ENCODE data around the gene IDI2.

The IDI2 gene

DNA sequence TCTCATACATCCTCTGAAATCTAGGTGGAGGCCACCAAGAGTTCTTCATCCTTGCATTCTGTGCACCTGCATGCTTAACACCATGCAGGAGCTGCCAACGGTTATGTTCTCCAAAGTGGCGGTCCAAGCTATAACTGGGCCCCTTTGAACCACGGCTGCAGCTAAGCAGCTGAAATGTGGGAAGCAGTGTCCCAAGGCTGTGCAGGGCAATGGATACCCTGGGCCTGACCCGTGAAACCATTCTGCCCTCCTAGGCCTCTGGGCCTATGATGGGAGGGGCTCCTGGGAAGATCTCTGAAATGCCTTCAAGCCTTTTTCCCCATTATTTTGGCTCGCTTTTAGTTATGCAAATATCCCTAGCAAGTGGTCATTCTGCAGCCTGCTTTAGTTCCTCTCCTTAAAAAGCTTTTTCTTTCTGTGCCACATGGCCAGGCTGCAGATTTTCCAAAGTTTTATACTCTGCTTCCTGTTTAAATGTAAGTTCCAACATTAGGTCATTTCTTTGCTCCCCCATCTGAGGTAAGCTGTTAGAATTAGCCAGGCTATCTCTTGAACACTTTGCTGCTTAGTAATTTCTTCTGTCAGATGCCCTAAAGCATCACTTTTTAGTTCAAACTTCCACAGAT, 45.1 kb downstream of the IDI2 start:
- no peak for DNase-seq (ENCODE audit: low spot score)

DNA sequence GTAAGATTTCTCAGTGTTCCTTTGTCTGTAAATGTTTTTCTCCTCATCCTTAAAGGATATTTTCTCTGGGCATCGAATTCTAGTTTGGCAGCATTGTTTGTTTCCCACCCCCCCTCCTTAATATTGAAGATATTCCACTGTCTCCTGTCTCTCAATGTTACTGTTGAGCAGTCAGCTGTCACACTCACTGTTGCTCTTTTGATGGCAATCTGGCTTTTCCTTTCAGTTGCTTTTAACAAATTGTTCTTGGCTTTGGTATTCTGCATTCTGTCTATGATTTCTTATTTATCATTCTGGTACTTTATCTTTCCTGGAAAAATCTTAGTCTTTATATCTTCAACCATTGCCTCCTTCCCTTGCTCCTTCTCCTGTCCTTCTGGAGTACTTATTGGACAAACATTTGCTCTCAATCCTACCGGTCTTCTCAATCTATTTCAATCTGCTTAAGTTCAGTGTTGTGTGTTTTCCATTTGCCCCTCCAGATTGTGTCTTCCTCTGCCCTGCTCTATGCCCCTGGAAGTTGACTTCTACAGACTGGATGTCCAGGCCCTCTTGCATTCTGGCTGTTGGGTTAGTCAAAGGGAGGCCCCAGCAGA, 46.7 kb downstream of the IDI2 start:
- no peak for DNase-seq (ENCODE audit: low spot score)

DNA sequence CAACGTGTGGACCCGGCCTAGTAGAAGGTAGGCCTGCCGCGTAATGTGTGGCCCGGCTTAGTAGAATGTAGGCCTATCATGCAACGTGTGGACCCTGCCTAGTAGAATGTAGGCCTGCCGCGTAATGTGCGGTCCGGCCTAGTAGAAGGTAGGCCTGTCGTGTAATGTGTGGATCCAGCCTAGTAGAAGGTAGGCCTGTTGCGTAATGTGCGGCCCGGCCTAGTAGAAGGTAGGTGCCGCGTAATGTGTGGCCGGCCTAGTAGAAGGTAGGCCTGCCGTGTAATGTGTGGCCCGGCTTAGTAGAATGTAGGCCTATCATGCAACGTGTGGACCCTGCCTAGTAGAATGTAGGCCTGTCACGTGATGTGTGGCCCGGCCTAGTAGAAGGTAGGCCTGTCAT, 49.3 kb downstream of the IDI2 start:
- no peak for DNase-seq (ENCODE audit: low spot score)

DNA sequence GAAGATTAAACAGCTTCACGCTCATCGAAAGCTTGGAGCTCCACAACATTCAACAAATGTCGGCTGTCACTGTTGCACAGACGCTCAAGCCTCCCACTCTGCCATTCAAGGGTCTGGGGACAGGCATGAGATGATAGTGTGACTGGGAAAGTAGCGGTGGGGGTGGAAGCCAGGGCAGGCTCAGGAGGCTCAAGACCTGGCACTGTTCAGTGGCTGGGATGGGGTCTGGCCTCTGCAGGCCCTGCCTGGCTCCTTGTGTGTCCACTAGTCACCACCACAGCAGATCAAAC, 50.9 kb downstream of the IDI2 start:
- DNase-seq (ENCODE audit: low spot score) = no peak

DNA sequence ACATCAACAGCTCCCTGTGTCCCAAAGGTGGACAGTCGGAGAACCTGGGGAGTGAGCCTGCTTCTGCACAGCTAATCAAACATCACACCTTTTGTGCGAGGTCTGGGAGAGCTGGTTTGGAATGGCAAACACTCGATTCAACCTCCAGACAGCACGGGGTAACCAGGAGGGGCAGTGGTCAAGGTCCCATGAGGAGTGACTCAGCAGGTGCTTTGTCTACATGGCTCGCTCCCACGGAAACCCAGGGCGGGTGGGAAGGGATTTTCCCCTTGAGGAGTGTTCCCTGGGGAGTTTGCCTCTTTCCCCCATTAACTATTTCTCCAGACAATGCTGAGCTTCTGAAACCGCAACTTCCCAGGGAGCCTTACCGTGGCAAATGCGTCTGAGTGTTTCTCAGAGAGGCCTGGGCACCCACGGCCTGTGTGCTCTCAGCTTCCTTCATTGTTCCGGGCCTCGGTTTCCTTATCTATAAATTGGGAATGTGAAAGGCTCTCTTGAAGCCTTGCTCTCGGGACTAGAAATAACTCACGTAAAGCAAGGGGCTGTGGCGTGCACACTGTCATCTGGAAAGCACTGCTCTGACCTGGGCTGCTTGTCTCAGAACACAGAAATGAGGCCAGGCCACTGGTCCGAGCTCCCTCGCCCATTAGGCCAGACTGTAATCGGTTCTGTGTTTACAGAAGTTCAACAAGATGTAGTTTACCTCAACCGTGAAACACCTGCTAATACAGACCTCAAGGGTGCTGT, 51.4 kb downstream of the IDI2 start:
- no peak for DNase-seq (ENCODE audit: low spot score)

DNA sequence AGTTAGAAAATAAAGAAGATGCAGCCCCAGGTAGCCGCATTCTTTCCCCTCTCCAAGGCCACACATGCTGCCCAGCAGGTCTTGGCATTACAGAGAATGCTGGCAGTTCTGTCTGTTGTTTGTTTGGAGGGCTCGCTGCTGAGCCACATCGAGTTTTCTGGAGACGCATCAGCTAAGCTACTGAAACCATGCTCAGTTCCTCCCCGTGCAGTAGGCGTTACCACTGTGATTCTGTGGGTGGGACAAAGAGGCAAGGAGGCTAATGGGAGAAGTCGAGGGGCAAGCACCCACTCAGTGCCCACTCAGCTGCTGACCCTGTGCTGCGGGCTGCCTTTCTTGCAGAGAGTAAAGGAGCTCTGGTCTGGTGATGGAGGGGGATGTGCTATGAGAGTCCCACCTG, 52.9 kb downstream of the IDI2 start:
- DNase-seq (ENCODE audit: low spot score) = no peak

DNA sequence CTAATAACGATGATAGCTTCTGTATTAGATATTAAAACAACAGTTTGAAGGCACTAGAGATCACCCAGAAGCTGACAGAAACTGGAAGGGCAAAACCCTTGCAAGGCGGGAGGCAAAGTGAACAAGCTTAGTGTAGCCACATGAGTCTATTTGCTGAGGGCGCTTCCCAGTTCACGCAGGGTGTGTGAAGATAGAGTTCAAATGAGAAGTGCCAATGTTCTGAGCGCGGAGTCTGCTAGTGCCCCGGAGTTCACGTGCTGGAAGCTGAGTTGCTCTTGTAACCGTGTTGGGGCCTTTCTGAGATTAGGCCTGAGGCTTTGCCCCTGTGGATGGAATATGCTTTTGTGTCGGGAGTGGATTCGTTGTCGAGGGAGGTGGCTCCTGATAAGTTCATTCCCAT, 54.0 kb downstream of the IDI2 start:
- no peak for DNase-seq (ENCODE audit: low spot score)

DNA sequence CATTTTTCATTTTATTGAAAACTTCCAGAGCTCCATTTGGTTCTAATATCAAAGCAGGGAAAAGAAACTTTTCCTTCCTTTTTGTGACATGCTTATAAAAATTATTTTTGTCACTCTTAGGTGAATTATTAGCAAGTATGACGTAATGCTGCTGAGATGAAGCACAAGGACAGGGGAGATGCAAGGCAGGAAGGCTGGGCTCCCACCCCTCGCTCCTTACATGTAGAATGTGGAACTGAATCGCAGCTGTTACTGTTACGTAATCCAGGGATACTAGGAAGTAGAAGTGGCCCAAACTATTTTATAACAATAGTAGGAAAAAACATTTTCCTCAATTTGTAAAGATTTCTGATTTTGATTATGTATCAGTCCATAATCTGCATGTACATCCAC, 54.5 kb downstream of the IDI2 start:
- DNase-seq (ENCODE audit: low spot score) = peak; percentile 51

DNA sequence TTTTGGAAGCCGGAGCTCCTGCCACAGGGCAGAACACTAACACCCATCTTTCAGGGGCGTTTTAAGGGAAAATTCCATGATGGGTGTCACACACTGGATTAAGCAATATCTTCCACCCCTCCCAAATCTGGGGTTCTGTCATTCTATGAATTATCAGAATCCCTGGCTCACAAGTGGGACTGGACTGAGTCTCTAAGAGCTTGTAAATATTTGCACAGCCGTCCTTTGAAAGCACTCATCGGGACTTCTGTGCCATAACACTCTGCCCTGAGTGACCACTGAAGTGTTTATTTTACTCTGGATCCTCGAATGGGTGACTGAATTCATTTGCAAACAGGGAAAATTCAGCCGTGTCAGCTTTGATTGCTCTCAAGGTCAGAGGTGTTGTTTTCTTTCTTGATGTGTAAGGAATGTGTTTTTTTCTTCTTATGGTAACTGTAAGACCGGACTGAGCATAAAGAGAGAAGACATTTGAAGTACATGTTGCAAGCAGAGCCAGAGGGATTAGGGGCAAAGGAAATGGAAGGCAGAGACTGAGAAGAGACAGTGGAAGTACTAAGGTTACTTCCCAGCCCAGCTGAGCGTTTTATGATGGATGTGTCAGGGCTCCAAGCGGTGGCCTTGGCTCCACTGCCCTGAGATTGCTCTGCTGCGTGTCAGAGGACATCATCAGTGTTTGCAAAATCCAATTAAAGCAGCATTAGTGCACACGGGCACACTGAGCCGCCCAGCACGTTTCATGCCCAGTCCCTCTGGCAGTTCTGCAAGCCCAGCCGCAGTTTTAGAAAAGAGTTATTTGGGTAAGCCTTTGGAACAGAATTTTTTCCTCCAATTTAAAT, 55.1 kb downstream of the IDI2 start:
- DNase-seq (ENCODE audit: low spot score) = no peak

DNA sequence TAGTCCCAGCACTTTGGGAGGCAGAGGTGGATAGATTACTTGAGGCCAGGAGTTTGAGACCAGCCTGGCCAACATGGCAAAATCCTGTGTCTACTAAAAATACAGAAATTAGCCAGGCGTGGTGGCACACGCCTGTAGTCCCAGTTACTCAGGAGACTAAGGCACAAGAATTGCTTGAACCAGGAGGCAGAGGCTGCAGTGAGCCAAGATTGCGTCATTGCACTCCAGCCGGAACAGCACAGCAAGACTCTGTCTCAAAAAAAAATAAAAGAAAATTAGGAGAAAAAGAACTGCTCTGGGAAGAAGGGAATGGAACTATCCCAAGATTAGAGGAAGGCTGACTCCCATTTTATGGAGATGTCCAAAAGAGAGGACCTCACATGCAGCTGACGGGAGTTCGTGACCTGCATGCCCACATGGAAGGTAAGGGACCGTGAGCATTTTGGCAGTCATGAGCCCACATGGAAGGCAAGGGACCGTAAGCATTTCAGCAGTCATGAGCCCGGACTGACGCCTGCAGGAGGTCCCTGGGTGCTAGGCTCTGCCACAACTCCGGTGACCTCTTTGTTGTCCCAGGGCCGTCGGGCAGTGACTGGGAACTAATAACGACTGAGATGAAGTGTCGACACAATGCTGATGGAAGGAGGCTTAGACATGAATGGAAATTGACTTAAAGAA, 56.0 kb downstream of the IDI2 start:
- no peak for DNase-seq (ENCODE audit: low spot score)
